GM18909 (cell line): ENCODE measurements around the gene DUS1L.

ENCODE experiments used
- ATAC-seq: cut with Tn5 transposase; IDR thresholded peaks from one replicate; pipeline ENCODE4 v1.9.1; 2021; ENCODE audit warnings: mild to moderate bottlenecking; ENCODE audit not compliant: unreplicated experiment, poor library complexity

Gene DUS1L

GRCh38 chr17:82058230-82058854, 7.3 kb downstream of the DUS1L start:
- ATAC-seq, result no peak

GRCh38 chr17:82056729-82057621, 8.6 kb downstream of the DUS1L start:
- ATAC-seq, result no peak

DNA sequence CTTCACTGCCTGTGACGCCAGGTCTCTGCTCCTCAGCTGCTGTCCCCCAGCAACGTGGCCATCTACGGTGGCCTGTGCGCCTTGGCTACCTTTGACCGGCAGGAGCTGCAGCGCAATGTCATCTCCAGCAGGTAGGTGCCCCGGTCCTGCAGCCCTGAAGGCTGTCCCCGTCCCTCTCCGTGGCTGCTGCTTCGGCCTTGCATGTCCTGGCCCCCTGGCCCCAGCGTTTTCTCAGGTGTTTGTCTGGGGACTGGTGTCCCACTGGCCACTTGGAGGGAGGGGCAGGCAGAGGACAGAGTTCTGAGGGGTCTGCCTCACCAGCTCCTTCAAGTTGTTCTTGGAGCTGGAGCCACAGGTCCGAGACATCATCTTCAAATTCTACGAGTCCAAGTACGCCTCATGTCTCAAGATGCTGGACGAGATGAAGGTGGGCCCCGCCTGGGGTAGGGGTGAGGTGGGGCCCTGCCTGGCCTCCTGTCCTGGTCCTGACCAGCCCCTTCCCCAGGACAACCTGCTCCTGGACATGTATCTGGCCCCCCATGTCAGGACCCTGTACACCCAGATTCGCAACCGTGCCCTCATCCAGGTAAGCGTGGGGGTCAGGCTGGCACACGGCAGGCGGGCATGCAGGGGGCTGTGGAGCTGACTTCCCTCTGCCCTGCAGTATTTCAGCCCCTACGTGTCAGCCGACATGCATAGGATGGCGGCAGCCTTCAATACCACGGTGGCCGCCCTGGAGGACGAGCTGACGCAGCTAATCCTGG, 9.5 kb downstream of the DUS1L start:
- no peak for ATAC-seq

DNA sequence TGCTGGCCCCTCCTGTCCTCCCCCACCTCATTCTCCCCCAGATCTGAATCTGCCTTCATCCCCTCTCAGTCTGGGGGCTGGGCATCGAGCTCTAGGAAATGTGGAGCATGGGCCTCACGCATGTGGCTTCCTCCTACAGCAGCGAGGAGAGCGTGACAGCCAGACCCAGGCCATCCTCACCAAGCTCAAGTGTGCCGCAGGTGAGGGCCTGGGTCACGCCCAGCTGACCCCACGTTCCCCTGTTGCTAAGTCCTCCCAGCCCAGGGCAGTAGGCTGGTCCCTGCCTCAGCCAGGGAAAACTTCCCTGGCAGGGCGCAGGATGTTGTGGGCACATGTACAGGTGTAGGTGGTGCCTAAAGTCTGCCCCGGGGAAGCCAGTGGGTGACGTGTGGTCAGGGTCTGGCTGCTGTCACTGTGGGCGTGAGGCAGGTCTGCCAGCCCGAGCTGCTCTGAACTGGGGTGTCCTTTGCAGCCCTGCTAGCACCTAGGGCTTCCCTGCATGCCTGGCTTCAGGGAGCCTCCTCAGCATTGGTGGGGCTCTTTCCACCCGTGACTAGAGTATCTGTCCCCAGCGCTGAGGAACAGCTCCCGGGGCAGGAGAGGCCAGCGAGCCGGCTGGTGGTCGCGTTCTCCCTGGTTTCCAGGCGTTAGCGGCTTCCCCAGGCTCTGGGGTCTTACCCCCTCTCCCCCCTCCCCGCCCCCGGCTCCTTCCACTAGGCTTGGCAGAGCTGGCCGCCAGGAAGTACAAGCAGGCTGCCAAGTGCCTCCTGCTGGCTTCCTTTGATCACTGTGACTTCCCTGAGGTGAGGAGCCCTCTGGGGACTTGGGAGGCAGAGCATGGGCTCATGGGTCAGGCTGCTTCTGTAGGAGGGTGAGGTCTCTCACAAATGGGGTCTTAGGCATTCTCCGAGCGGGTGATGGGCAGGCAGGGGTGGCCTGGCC, 10.3 kb downstream of the DUS1L start:
- ATAC-seq, result no peak

- no peak for ATAC-seq
Observed at GRCh38 chr17:82054351-82055022, 11.1 kb downstream of the DUS1L start.

DNA sequence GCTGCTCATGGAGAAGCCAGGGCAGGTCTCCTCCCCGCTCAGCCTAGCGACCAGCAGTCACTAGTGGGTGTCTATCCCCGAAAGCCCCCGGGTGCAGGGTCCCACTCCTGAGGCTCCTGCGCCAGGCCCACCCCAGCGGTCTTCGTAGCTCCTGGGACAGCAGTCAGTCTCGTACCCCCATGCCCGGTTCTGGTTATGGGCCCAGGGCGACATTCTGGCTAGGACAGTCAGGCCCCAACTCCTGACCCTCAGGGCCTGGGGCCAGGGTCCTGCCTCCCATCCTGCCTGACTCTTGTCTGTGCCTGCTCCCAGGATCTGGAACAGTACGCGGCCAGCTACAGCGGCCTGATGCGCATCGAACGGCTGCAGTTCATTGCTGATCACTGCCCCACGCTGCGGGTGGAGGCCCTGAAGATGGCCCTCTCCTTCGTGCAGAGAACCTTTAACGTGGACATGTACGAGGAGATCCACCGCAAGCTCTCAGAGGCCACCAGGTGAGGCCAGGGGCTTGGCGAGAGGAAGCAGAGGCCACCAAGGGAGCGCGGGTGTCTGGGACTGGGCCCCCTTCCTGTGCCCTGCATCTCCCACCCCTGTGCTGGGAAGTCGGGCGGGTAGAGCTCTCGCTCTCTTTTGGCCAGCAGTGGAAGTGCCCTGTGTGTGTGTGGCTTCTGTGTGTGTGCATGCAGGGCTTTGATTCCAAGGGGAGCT, 11.9 kb downstream of the DUS1L start:
- no peak for ATAC-seq

GRCh38 chr17:82053130-82053529, 12.5 kb downstream of the DUS1L start:
- no peak for ATAC-seq

DNA sequence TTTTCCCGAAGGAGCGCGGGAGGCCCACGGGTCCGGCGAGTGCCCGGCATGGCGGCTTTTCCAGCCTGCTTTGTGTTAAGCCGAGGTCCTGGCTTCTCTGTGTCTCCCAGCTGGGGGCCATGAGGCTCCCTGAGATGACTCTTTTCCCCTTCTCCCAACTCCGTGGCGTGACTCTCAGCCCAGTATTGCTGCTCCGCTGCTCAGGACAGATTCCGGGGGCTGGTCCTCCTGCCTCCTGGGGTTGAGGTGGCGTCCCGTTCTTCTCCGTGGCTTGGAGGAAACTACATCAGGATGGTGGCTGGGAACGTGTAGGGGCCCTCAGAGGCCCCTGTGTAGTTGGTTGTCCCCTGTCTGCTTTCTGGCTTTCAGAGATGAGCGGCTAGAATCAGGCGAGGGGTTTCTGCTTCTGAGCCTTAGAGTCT, 13.0 kb downstream of the DUS1L start:
- no peak for ATAC-seq

DNA sequence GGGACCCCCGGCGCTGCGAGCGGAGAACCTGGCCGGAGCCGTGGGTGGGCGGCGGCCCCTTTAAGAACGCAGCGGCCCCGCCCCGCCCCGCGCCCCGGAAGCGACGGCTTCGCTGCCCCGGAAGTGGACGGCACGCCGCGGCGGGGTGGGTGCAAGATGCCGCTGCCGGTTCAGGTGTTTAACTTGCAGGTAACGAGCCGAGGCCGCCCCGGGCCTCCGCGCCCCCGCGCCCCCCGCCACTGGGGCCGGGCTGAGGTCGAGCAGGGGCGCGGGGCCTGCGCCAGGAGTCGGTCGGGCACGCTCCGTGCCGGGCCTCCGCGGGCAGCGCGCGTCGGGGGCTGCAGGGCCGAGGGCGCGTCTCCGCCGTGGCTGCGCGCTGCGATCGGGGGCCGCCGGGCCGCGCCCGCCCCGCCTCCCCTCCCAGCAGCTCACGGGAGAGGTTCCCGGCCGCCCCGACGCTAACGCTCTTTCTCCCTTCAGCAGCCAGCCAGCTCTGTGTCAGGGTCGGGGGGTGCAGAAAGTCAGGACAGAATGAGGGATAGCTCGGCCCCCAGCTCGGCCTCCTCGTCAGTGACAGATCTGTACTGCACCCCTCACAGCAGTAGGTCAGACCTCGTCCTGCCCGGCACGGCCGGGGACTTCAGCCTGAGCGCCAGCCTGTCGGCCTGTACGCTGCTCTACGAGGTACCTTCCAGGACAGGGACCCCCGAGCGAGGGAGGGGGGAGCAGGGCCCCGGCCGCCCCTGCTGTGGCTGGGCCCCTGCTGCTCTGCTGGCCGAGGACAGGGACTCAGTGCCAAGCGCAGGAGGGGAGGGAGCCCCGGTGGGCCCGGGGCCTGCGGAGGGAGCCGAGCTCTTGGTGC, 13.6 kb downstream of the DUS1L start, which contains the start of the genes GPS1 and RFNG:
Gene GPS1 (plus strand): TSS at position 123 of the 862 bp plus-strand sequence. CDS start 34 bp downstream, at position 157.
Gene RFNG (minus strand): TSS at position 36 of the 862 bp plus-strand sequence. CDS start 45 bp downstream, outside the sequence.
- peak; percentile 59 for ATAC-seq

DNA sequence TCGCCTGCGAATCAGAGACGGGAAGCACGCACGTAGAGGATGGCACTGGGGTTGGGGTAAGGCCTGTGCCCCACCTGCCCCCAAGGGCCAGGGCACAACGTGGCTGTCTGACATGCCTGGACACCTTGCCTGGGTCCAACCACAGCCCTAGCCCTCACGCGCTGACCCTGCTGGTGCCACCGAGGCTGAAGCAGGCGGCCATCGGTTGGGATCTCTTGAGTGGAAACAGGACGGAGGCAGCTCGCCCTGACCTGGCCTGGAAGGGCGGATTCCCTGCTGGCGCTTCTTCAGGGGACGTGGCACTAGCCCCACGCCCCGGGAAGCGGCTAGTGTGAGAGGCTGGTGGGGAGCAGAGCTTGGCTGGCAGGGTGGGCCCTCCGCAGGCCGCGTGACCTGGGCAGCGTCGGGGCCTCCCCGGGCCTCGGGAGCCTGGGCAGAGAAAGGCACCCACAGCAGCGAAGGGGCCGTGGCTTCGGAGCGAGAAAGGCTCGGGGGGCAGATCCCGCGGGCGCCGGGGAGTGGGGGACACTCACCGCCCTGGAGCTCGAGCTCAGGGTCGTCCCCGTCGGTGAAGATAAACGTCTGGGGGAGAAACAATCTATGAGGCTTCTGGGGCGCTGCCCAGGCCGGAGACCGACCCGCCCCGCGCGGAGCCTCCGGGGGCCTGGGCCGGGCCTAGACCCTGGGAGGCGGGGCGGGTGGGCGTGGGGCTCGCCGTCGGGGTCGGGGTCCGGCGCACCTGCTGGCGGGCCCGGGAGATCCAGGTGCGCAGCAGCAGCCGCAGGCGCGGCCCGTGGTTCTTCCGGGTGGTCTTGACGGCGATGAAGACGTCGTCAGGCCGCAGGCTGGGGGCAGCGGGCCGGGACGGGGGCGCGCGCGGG, 14.6 kb downstream of the DUS1L start:
- ATAC-seq, result no peak

- ATAC-seq, result no peak
Observed at GRCh38 chr17:82050152-82050760, 15.3 kb downstream of the DUS1L start.

DNA sequence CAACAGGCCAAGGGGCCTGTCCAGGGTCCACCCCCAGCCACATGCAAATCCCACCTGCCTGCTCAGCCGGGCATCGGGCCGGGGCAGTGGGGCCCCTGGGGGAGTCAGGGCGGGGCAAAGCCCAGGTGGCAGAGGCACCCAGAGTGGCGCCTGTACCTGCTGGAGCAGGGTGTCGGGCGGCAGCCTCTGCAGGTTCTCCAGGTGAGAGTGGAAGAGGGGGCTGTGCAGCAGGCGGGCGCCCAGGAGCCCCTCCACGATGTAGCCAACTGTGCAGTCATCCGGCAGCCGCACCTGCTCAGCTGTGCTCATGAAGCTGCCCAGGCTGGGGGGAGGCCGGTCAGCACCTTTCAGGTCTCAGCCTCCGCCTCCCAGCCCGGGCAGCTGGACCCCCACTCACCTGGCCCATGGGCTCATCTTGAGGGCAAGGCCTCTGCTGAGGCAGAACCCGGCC, 16.1 kb downstream of the DUS1L start:
- no peak for ATAC-seq

GRCh38 chr17:82049106-82049505, 16.5 kb downstream of the DUS1L start:
- ATAC-seq, result no peak

GRCh38 chr17:82048571-82048971, 17.0 kb downstream of the DUS1L start:
- ATAC-seq, result no peak

DNA sequence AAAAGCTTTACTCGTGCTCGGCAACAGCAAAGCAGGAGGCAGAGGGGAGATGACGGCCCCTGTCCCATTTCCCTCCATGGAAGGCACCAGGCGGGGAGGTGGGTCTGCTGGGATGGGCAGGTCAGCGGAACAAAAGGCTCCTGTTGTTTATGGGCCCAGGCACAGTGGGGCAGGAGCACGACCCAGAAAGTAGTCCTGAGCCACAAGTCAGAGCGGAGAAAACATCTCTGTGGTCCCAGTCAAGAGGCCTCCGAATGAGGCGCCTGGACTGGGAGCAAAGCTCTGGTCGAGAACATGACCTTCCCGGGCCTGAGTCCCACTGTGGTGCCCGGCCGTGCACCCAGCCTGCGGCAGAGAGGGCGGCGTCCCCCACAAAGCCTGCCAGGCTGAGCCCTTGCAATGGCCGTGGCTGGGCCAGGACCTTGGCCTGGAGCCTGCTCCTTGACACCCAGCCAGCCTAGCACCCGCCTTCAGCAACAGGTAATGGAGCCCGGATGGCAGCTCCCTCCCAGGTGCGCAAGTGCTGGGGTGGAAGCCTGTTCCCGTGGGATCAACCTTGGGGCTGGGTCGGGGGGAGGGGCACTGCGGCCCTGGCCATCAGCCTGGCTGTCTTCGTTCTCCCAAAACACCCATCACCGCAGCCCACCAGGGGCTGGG, 17.6 kb downstream of the DUS1L start:
- ATAC-seq, result no peak

GRCh38 chr17:82047379-82047778, 18.2 kb downstream of the DUS1L start:
- no peak for ATAC-seq
